Measurements from ENCODE around the gene ZFP28. TPM values are rescaled to one million over a fixed set of nuclear protein-coding genes. Genes with fewer than 3 reads are reported as not detected.

Gene ZFP28
- total RNA-seq, 4 donors from 2014 or later, result 1.3 to 6.9 (median 3.1) TPM

- TF ChIP-seq CTCF (IDR thresholded peaks at IDR 0.05) (no peak), POLR2A (IDR thresholded peaks at IDR 0.05) (no peak)
- intact Hi-C loops (cut with DNase I), result no loop called here
- H3K4me1 ChIP-seq, result no peaks in the 10 kb centered on the region
- peaks cover 0 to 100% (median 86%) of the 10 kb centered on the region in 3 donors for H3K9me3 ChIP-seq
- H3K27me3 ChIP-seq, result no peaks in the 10 kb centered on the region
- no peak for DNase-seq
- H3K27ac ChIP-seq, result no peak overlapping the region
- 76 to 77% methylated on average over 6 of the region's 6 CpGs for WGBS, 2 donors
- peaks cover 0 to 60% (median 12%) of the 10 kb centered on the region in 3 donors for H3K36me3 ChIP-seq
- H3K4me3 ChIP-seq, result peak overlapping the region in 1 of 4 donors; percentile 19
Observed at GRCh38 chr19:56554272-56554869, 15.6 kb downstream of the ZFP28 start.

- Histone ChIP-seq H3K4me3 (no peak overlapping the region), H3K27ac (no peak overlapping the region), H3K4me1 (peaks cover 1 to 10% (median 2%) of the 10 kb centered on the region in 3 donors), H3K27me3 (no peaks in the 10 kb centered on the region), H3K36me3 (peaks cover 0 to 14% (median 0%) of the 10 kb centered on the region in 3 donors), H3K9me3 (peaks cover 7 to 86% (median 73%) of the 10 kb centered on the region in 3 donors)
- TF ChIP-seq POLR2A (IDR thresholded peaks at IDR 0.05), result no peak
- no peak for TF ChIP-seq CTCF (IDR thresholded peaks at IDR 0.05)
- 86 to 100% methylated on average over 2 of the region's 2 CpGs for WGBS, 2 donors
- no peak for DNase-seq
- intact Hi-C loops (cut with DNase I), result no loop called here
Observed at GRCh38 chr19:56562766-56563165, 24.0 kb downstream of the ZFP28 start.

- Histone ChIP-seq H3K27ac (peak overlapping the region; percentile 77 to 92 (median 88)), H3K9me3 (peaks cover 7 to 86% (median 61%) of the 10 kb centered on the region in 3 donors), H3K27me3 (no peaks in the 10 kb centered on the region), H3K36me3 (peaks cover 0 to 50% (median 9%) of the 10 kb centered on the region in 3 donors), H3K4me3 (peak overlapping the region; percentile 75 to 96 (median 94)), H3K4me1 (peaks cover 7 to 21% (median 8%) of the 10 kb centered on the region in 3 donors)
- no peak for DNase-seq
- intact Hi-C loops (cut with DNase I), result no loop called here
- WGBS, 2 donors, result 0 to 17% methylated on average over 7 of the region's 23 CpGs
- TF ChIP-seq CTCF (IDR thresholded peaks at IDR 0.05), result no peak
- TF ChIP-seq POLR2A (IDR thresholded peaks at IDR 0.05), result no peak
Observed at GRCh38 chr19:56566904-56567273, 28.1 kb downstream of the ZFP28 start.

GRCh38 chr19:56567274-56568120, 28.7 kb downstream of the ZFP28 start, which contains the start of gene ZNF470:
Gene ZNF470, plus strand, starts transcription at chr19:56567468. Its CDS starts 2,844 bp downstream, at chr19:56570312.
- TF ChIP-seq POLR2A (IDR thresholded peaks at IDR 0.05) (peak in 2 of 4 donors; percentile 27 to 55), CTCF (IDR thresholded peaks at IDR 0.05) (peak in 1 of 6 experiments; percentile 14)
- peak within 1 kb of the TSS; percentile 77 to 92 (median 88) for H3K27ac ChIP-seq
- peaks cover 5 to 86% (median 59%) of the 10 kb centered on the region in 3 donors for H3K9me3 ChIP-seq
- DNase-seq, result peak; percentile 73
- no peaks in the 10 kb centered on the region for H3K27me3 ChIP-seq
- H3K4me1 ChIP-seq, result peaks cover 7 to 21% (median 8%) of the 10 kb centered on the region in 3 donors
- H3K36me3 ChIP-seq, result peaks cover 0 to 55% (median 9%) of the 10 kb centered on the region in 3 donors
- intact Hi-C loops (cut with DNase I), result no loop called here
- 1 to 27% methylated on average over 11 to 23 of the region's 66 CpGs for WGBS, 2 donors
- peak within 1 kb of the TSS; percentile 75 to 96 (median 94) for H3K4me3 ChIP-seq

GRCh38 chr19:56572589-56572988, 33.8 kb downstream of the ZFP28 start:
- 50 to 76% methylated on average over 2 of the region's 2 CpGs for WGBS, 2 donors
- TF ChIP-seq CTCF (IDR thresholded peaks at IDR 0.05) (no peak), POLR2A (IDR thresholded peaks at IDR 0.05) (no peak)
- H3K4me3 ChIP-seq, result no peak overlapping the region
- no peak for DNase-seq
- H3K9me3 ChIP-seq, result peaks cover 5 to 98% (median 77%) of the 10 kb centered on the region in 3 donors
- H3K27ac ChIP-seq, result no peak overlapping the region
- H3K36me3 ChIP-seq, result peaks cover 4 to 91% (median 15%) of the 10 kb centered on the region in 3 donors
- peaks cover 7 to 12% (median 8%) of the 10 kb centered on the region in 3 donors for H3K4me1 ChIP-seq
- no peaks in the 10 kb centered on the region for H3K27me3 ChIP-seq
- intact Hi-C loops (cut with DNase I), result no loop called here
